Measurements from ENCODE around the gene UQCRC2. TPM values are rescaled to one million over a fixed set of nuclear protein-coding genes. Genes with fewer than 3 reads are reported as not detected.
"Not testable (repeated sequence)": the region's sequence is repeated elsewhere in the genome, so short reads cannot be mapped to it uniquely, and the experiment has no call there.

Gene UQCRC2
- 134 and 164 TPM in 2 replicates for total RNA-seq

GRCh38 chr16:21952793-21953540 lies at the start of gene UQCRC2:
TSS of gene UQCRC2 (plus strand) at chr16:21953361. CDS start at chr16:21953424, 63 bp downstream.
- DNase-seq (ENCODE audit: extremely low read depth, low read depth, low spot score) = peak; percentile 94

GRCh38 chr16:21932650-21933049 lies 20.5 kb upstream of the UQCRC2 start:
- DNase-seq (ENCODE audit: extremely low read depth, low read depth, low spot score) = not testable (repeated sequence)

- not testable (repeated sequence) for DNase-seq (ENCODE audit: extremely low read depth, low read depth, low spot score)
Observed at GRCh38 chr16:21933316-21933715, 19.8 kb upstream of the UQCRC2 start.

- DNase-seq (ENCODE audit: extremely low read depth, low read depth, low spot score) = not testable (repeated sequence)
Observed at GRCh38 chr16:21933790-21934189, 19.4 kb upstream of the UQCRC2 start.

- not testable (repeated sequence) for DNase-seq (ENCODE audit: extremely low read depth, low read depth, low spot score)
Observed at GRCh38 chr16:21936216-21936615, 16.9 kb upstream of the UQCRC2 start.

GRCh38 chr16:21937336-21937829 lies 15.8 kb upstream of the UQCRC2 start:
- no peak for DNase-seq (ENCODE audit: extremely low read depth, low read depth, low spot score)

- no peak for DNase-seq (ENCODE audit: extremely low read depth, low read depth, low spot score)
Observed at GRCh38 chr16:21940570-21940969, 12.6 kb upstream of the UQCRC2 start.

- DNase-seq (ENCODE audit: extremely low read depth, low read depth, low spot score) = no peak
Observed at GRCh38 chr16:21943571-21943970, 9.6 kb upstream of the UQCRC2 start.

- no peak for DNase-seq (ENCODE audit: extremely low read depth, low read depth, low spot score)
Observed at GRCh38 chr16:21946889-21947635, 6.1 kb upstream of the UQCRC2 start.

GRCh38 chr16:21949713-21950260 lies 3.4 kb upstream of the UQCRC2 start:
- no peak for DNase-seq (ENCODE audit: extremely low read depth, low read depth, low spot score)

- DNase-seq (ENCODE audit: extremely low read depth, low read depth, low spot score) = peak; percentile 9
Observed at GRCh38 chr16:21950782-21951521, 2.2 kb upstream of the UQCRC2 start.

- peak; percentile 22 for DNase-seq (ENCODE audit: extremely low read depth, low read depth, low spot score)
Observed at GRCh38 chr16:21952040-21952792, 945 bp upstream of the UQCRC2 start.

- DNase-seq (ENCODE audit: extremely low read depth, low read depth, low spot score) = no peak
Observed at GRCh38 chr16:21953541-21953902, 361 bp downstream of the UQCRC2 start.

- DNase-seq (ENCODE audit: extremely low read depth, low read depth, low spot score) = no peak
Observed at GRCh38 chr16:21957714-21958346, 4.7 kb downstream of the UQCRC2 start.

- DNase-seq (ENCODE audit: extremely low read depth, low read depth, low spot score) = no peak
Observed at GRCh38 chr16:21959050-21959449, 5.9 kb downstream of the UQCRC2 start.

GRCh38 chr16:21962475-21962874 lies 9.3 kb downstream of the UQCRC2 start:
- DNase-seq (ENCODE audit: extremely low read depth, low read depth, low spot score) = no peak

- DNase-seq (ENCODE audit: extremely low read depth, low read depth, low spot score) = no peak
Observed at GRCh38 chr16:21963887-21964286, 10.7 kb downstream of the UQCRC2 start.

- DNase-seq (ENCODE audit: extremely low read depth, low read depth, low spot score) = no peak
Observed at GRCh38 chr16:21964353-21964752, 11.2 kb downstream of the UQCRC2 start.

- DNase-seq (ENCODE audit: extremely low read depth, low read depth, low spot score) = no peak
Observed at GRCh38 chr16:21971856-21972255, 18.7 kb downstream of the UQCRC2 start.

- no peak for DNase-seq (ENCODE audit: extremely low read depth, low read depth, low spot score)
Observed at GRCh38 chr16:21973945-21974344, 20.8 kb downstream of the UQCRC2 start.
